H1 (cell line): ENCODE data around the gene SLC20A1. TPM values are rescaled to one million over a fixed set of nuclear protein-coding genes. Genes with fewer than 3 reads are reported as not detected.

Experiments
- CTCF ChIA-PET: fragments of 300-600 bp; sonication (Branson Sonifier 250); formaldehyde crosslinking; loops from one replicate; lab custom pipeline; 2021; ENCODE audit not compliant: partially characterized antibody; lab: Charles Lee
- POLR2A ChIA-PET: fragments of 300-600 bp; sonication (Branson Sonifier 250); formaldehyde crosslinking; loops from one replicate; lab custom pipeline; 2021; ENCODE audit warnings: inconsistent platforms; ENCODE audit not compliant: partially characterized antibody; lab: Charles Lee
- DNase-seq, 2 experiments: peaks; one replicate each; pipeline versions ENCODE4 v3.0.0 to v3.0.0-alpha.2; 2010 to 2022; ENCODE audit warnings: low spot score in 2 of 2, low read depth in 1 of 2, mixed read lengths in 1 of 2
- FAIRE-seq: peaks from 2 replicates; lab custom pipeline; 2011; peaks lifted over from hg19 to GRCh38; lab: Jason Lieb, UNC
- H2AFZ ChIP-seq: 2 replicates; pipeline ENCODE4 v1.8.1; 2012; ENCODE audit warnings: low read length, inconsistent platforms
- H2AK5ac ChIP-seq: 2 replicates; pipeline ENCODE4 v1.6.1; 2013; ENCODE audit warnings: low read depth, low read length
- H2BK120ac ChIP-seq: replicated peaks from 2 replicates; pipeline ENCODE3; 2013; ENCODE audit warnings: low read depth, low read length, inconsistent platforms
- H2BK12ac ChIP-seq: 2 replicates; pipeline ENCODE4 v1.6.1; 2013; ENCODE audit warnings: low read depth, low read length
- H2BK15ac ChIP-seq: 2 replicates; pipeline ENCODE4 v1.6.1; 2013; ENCODE audit warnings: low read length
- H2BK20ac ChIP-seq: 2 replicates; pipeline ENCODE4 v1.6.1; 2013; ENCODE audit warnings: low read length
- H2BK5ac ChIP-seq: 2 replicates; pipeline ENCODE4 v1.6.1; 2013; ENCODE audit warnings: low read depth, low read length
- H3K14ac ChIP-seq: 2 replicates; pipeline ENCODE4 v1.6.1; 2013; ENCODE audit warnings: inconsistent platforms; ENCODE audit not compliant: insufficient read length
- H3K18ac ChIP-seq: 2 replicates; pipeline ENCODE4 v1.6.1; 2013; ENCODE audit warnings: low read length; ENCODE audit errors: extremely low read depth
- H3K23ac ChIP-seq: 2 replicates; pipeline ENCODE4 v1.6.1; 2013; ENCODE audit warnings: inconsistent platforms; ENCODE audit not compliant: insufficient read length
- H3K23me2 ChIP-seq: 2 replicates; pipeline ENCODE4 v1.6.1; 2013; ENCODE audit warnings: low read depth, low read length
- H3K27ac ChIP-seq: 2 replicates; pipeline ENCODE4 v1.6.1; 2011; ENCODE audit warnings: low read depth, low read length, inconsistent platforms
- H3K27me3 ChIP-seq, 4 experiments: replicated peaks in 1 of 4; 1 replicate in 1 of 4; 2 replicates in 3 of 4; pipeline versions ENCODE4 v1.6.1 to v1.8.1; 2011 to 2013; ENCODE audit warnings: low read length in 3 of 4, mild to moderate bottlenecking in 3 of 4, inconsistent platforms in 2 of 4, mixed read lengths in 2 of 4, moderate library complexity in 1 of 4; ENCODE audit not compliant: control insufficient read depth in 3 of 4, insufficient read depth in 3 of 4; ENCODE audit errors: extremely low read depth in 1 of 4
- H3K36me3 ChIP-seq, 4 experiments: 2 replicates each; pipeline versions ENCODE4 v1.6.1 to v1.8.1; 2011 to 2013; ENCODE audit warnings: mild to moderate bottlenecking in 4 of 4, low read length in 3 of 4, moderate library complexity in 2 of 4, control low read depth in 1 of 4, inconsistent platforms in 1 of 4; ENCODE audit not compliant: insufficient read depth in 4 of 4, control insufficient read depth in 2 of 4
- H3K4ac ChIP-seq: replicated peaks from 2 replicates; pipeline ENCODE3; 2013; ENCODE audit warnings: low read length, low read depth, mixed read lengths, inconsistent platforms; ENCODE audit not compliant: insufficient read length
- H3K4me1 ChIP-seq, 4 experiments: replicated peaks in 1 of 4; 1 replicate in 1 of 4; 2 replicates in 3 of 4; pipeline versions ENCODE4 v1.6.1 to v1.8.1; 2011 to 2013; ENCODE audit warnings: low read length in 3 of 4, inconsistent platforms in 2 of 4, mixed read lengths in 1 of 4; ENCODE audit not compliant: insufficient read depth in 4 of 4, control insufficient read depth in 3 of 4
- H3K4me2 ChIP-seq, 2 experiments: 2 replicates each; pipeline versions ENCODE4 v1.6.1 to v1.8.1; 2011 to 2013; ENCODE audit warnings: low read depth in 2 of 2, low read length in 2 of 2, control low read depth in 1 of 2, inconsistent platforms in 1 of 2, mild to moderate bottlenecking in 1 of 2; ENCODE audit not compliant: insufficient read depth in 1 of 2
- H3K4me3 ChIP-seq, 4 experiments: fragments of 200-600, 300-600 bp in 1 of 4; sonication (generic), shearing (Covaris generic), sonication (Bioruptor Twin) in 1 of 4; 2 replicates each; pipeline versions ENCODE4 v1.5.1 to v1.8.1; 2011 to 2016; ENCODE audit warnings: low read length in 4 of 4, low read depth in 3 of 4, control low read depth in 2 of 4, inconsistent platforms in 2 of 4, mild to moderate bottlenecking in 2 of 4, mixed read lengths in 1 of 4, moderate library complexity in 1 of 4; ENCODE audit not compliant: insufficient read depth in 2 of 4; ENCODE audit errors: extremely low read depth in 1 of 4
- H3K56ac ChIP-seq: replicated peaks from 2 replicates; pipeline ENCODE3; 2013; ENCODE audit warnings: low read depth, mild to moderate bottlenecking, mixed read lengths, low read length, inconsistent platforms; ENCODE audit not compliant: insufficient read length
- H3K79me1 ChIP-seq: 2 replicates; pipeline ENCODE4 v1.6.1; 2013; ENCODE audit warnings: low read depth, low read length, control low read depth
- H3K79me2 ChIP-seq, 2 experiments: 2 replicates each; pipeline versions ENCODE4 v1.6.1 to v1.8.1; 2012 to 2013; ENCODE audit warnings: low read length in 2 of 2, mild to moderate bottlenecking in 2 of 2, inconsistent platforms in 1 of 2; ENCODE audit not compliant: insufficient read depth in 2 of 2, control insufficient read depth in 1 of 2
- H3K9ac ChIP-seq, 4 experiments: replicated peaks in 1 of 4; 1 replicate in 1 of 4; 2 replicates in 3 of 4; pipeline versions ENCODE4 v1.6.1 to v1.8.1; 2011 to 2013; ENCODE audit warnings: low read depth in 3 of 4, low read length in 3 of 4, control low read depth in 2 of 4, mild to moderate bottlenecking in 2 of 4, moderate library complexity in 2 of 4, inconsistent platforms in 1 of 4; ENCODE audit errors: extremely low read depth in 1 of 4
- H3K9me3 ChIP-seq, 2 experiments: 2 replicates each; pipeline versions ENCODE4 v1.6.1 to v1.8.1; 2012 to 2013; ENCODE audit warnings: mild to moderate bottlenecking in 2 of 2, moderate library complexity in 2 of 2, control low read depth in 1 of 2, inconsistent platforms in 1 of 2, low read depth in 1 of 2, low read length in 1 of 2, mixed read lengths in 1 of 2; ENCODE audit not compliant: insufficient read depth in 2 of 2
- H4K20me1 ChIP-seq, 2 experiments: replicated peaks in 1 of 2; 2 replicates each; pipeline versions ENCODE3 to v1.8.1; 2011 to 2013; ENCODE audit warnings: inconsistent platforms in 2 of 2, low read length in 2 of 2, mild to moderate bottlenecking in 1 of 2; ENCODE audit not compliant: insufficient read depth in 2 of 2, control insufficient read depth in 1 of 2
- H4K5ac ChIP-seq: 2 replicates; pipeline ENCODE4 v1.6.1; 2013; ENCODE audit warnings: low read length, low read depth, mixed read lengths, inconsistent platforms; ENCODE audit not compliant: insufficient read length
- H4K8ac ChIP-seq: 2 replicates; pipeline ENCODE4 v1.8.0; 2013; ENCODE audit warnings: mild to moderate bottlenecking, moderate library complexity, low read length, inconsistent platforms; ENCODE audit not compliant: insufficient read depth; ENCODE audit errors: extremely low read depth
- H4K91ac ChIP-seq: replicated peaks from 2 replicates; pipeline ENCODE3; 2013; ENCODE audit warnings: low read length, mixed read lengths, inconsistent platforms; ENCODE audit not compliant: insufficient read length
- ASH2L ChIP-seq: fragments of 200-600, 300-600 bp; sonication (generic); IDR thresholded peaks from one replicate; pipeline ENCODE4 v1.7.1; 2017; ENCODE audit warnings: low read length
- BACH1 ChIP-seq: IDR thresholded peaks from 2 replicates; pipeline ENCODE4 v1.6.1; 2012; ENCODE audit warnings: low read length, improper control_type of control experiment
- CBX5 ChIP-seq: fragments of 300-800, 300-1000 bp; sonication (generic); IDR thresholded peaks from 2 replicates; pipeline ENCODE4 v1.7.1; 2016; ENCODE audit warnings: antibody characterized with exemption, low read length, low read depth
- EGR1 ChIP-seq: IDR thresholded peaks from 2 replicates; pipeline ENCODE4 v1.6.1; 2011; ENCODE audit warnings: low read depth, low read length, borderline replicate concordance
- MAFK ChIP-seq: IDR thresholded peaks from 2 replicates; pipeline ENCODE4 v1.6.1; 2012; ENCODE audit warnings: low read depth, mild to moderate bottlenecking, improper control_type of control experiment, low read length
- POLR2AphosphoS5 ChIP-seq: IDR thresholded peaks from 2 replicates; pipeline ENCODE4 v1.6.1; 2011; ENCODE audit warnings: low read depth, low read length
- POU5F1 ChIP-seq: IDR thresholded peaks from 2 replicates; pipeline ENCODE4 v1.6.1; 2011; ENCODE audit warnings: low read depth, mild to moderate bottlenecking, low read length, moderate library complexity
- RAD21 ChIP-seq, 2 experiments: IDR thresholded peaks in 1 of 2; conservative IDR thresholded peaks in 1 of 2; 2 replicates each; pipeline ENCODE4 v1.6.1; 2011; ENCODE audit warnings: low read depth in 2 of 2, low read length in 2 of 2, improper control_type of control experiment in 1 of 2, inconsistent platforms in 1 of 2, mild to moderate bottlenecking in 1 of 2, moderate library complexity in 1 of 2
- RFX5 ChIP-seq: IDR thresholded peaks from 2 replicates; pipeline ENCODE4 v1.6.1; 2011; ENCODE audit warnings: low read depth, low read length, improper control_type of control experiment, borderline replicate concordance
- TAF1 ChIP-seq: IDR thresholded peaks from 2 replicates; pipeline ENCODE4 v1.6.1; 2011; ENCODE audit warnings: mild to moderate bottlenecking, low read depth, low read length
- WGBS, 2 experiments: shearing (Covaris generic) in 1 of 2; methylation state at CpG; one replicate each; pipeline versions ENCODE4 v1.1.6 to v1.1.7; 2013 to 2015; ENCODE audit warnings: low lambda C conversion rate in 2 of 2, mixed read lengths in 2 of 2, inconsistent platforms in 1 of 2, low coverage in 1 of 2, missing lambda C conversion rate in 1 of 2; ENCODE audit not compliant: insufficient replicate concordance in 2 of 2, insufficient coverage in 1 of 2, insufficient read length in 1 of 2; ENCODE audit errors: extremely low coverage in 1 of 2, missing lambda C conversion rate in 1 of 2; 5-methylcytosine and 5-hydroxymethylcytosine counted together
- polyA plus RNA-seq, 7 experiments: library from polyadenylated mRNA; depleted of rRNA in 3 of 7; stranded (reverse) in 5 of 7; unstranded in 2 of 7; fragments of >200 nt in 5 of 7; fragments of 200-250 nt in 2 of 7; gene quantifications; 1 replicate in 5 of 7; 2 replicates in 1 of 7; 4 replicates in 1 of 7; pipeline versions ENCODE4 v1.2.1 to v1.2.3, GENCODE V29; 2011 to 2013; ENCODE audit warnings: missing spikeins in 2 of 7, mixed read lengths in 2 of 7
- total RNA-seq: library from RNA; stranded (reverse); fragmentation: NEBNext Ultra II Directional; extraction: Animal tissue kit (Norgen Biotek cat#: 25700); gene quantifications from 2 replicates; pipeline ENCODE4 v1.2.1, GENCODE V29; 2021
- TF ChIP-seq, protein P1 (sequence below), 3 experiments: IDR thresholded peaks; 1 replicate in 2 of 3; 2 replicates in 1 of 3; pipeline versions ENCODE4 v1.5.1 to v1.6.1; 2011; ENCODE audit warnings: low read length in 3 of 3, mild to moderate bottlenecking in 3 of 3, inconsistent platforms in 2 of 3, low read depth in 1 of 3, moderate library complexity in 1 of 3; ENCODE audit not compliant: insufficient read depth in 1 of 3; ENCODE audit errors: control extremely low read depth in 1 of 3
- TF ChIP-seq, protein P2 (sequence below): IDR thresholded peaks from 2 replicates; pipeline ENCODE4 v1.6.1; 2012; ENCODE audit warnings: inconsistent platforms

SLC20A1 gene
- total and polyA plus RNA-seq, 2 of the 8 experiments (the other 6 are each of a cell fraction or from before 2014, with no cell fraction given) = 42.6 to 105 TPM

DNA sequence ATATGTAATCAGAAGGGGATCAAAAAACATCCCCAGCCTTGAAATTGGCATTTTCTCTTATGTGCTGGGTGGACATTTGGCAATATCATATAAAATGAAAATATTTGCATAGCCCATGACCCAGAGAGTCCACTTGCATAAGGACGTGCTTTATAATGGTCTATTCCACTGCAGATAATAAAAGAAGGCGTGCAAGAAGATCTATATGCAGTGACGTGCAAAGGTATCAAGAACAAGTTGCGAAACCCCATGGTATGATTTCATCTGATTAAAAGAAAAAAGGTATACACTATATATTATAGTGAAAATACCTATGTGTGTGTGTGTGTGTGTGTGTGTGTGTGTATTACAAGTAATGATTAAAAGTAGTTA is 8.5 kb upstream of the SLC20A1 start:
- Histone ChIP-seq H3K4me3 (no peak overlapping the region), H3K9ac (no peak overlapping the region), H2AFZ (no peak overlapping the region), H2BK5ac (no peak overlapping the region), H3K4me1 (0 out of 7 replicates have a peak, but pooled peaks cover 0 to 2% (median 0%) of the 10 kb centered on the region in 4 experiments), H2BK120ac (no peak overlapping the region), H3K27ac (no peak overlapping the region), H3K23me2 (no peaks in the 10 kb centered on the region; the same call in 1 of the 2 replicates), H3K14ac (no peak overlapping the region), H3K56ac (no peak overlapping the region), H3K4ac (no peak overlapping the region), H2BK12ac (no peak overlapping the region), H4K20me1 (no peaks in the 10 kb centered on the region), H3K79me1 (no peaks in the 10 kb centered on the region; the same call in 1 of the 2 replicates), H3K23ac (no peak overlapping the region), H4K5ac (no peak overlapping the region), H2BK15ac (no peak overlapping the region), H3K79me2 (no peaks in the 10 kb centered on the region), H3K27me3 (no peaks in the 10 kb centered on the region), H3K4me2 (no peak overlapping the region), H3K36me3 (no peaks in the 10 kb centered on the region), H3K9me3 (no peaks in the 10 kb centered on the region), H3K18ac (no peak overlapping the region), H4K8ac (no peak overlapping the region), H2BK20ac (no peak overlapping the region), H4K91ac (no peak overlapping the region), H2AK5ac (no peak overlapping the region)
- ChIA-PET CTCF (interaction anchor here (0.6 to 3.7 kb wide), 3 partner anchors 11 to 126 kb away, joined by 3 to 26 read pairs (median 4); no protein-coding TSS in a partner anchor), POLR2A (interaction anchor here (0.6 to 5.9 kb wide), 3 partner anchors 9 to 51 kb away, joined by 3 to 40 read pairs (median 4); partner anchors contain the start of gene SLC20A1)
- DNase-seq = no peak
- 88% methylated on average over 4 of the region's 4 CpGs; no CpG with 5 or more reads in 1 of the 2 experiments for WGBS, 2 experiments
- no peak for FAIRE-seq
- TF ChIP-seq BACH1 (no peak), CBX5 (no peak), RFX5 (no peak), ASH2L (no peak), POU5F1 (no peak), TAF1 (no peak), MAFK (no peak), RAD21 (IDR thresholded peaks at IDR 0.05 in 1 of 2, conservative IDR thresholded peaks at IDR 0.05 in 1 of 2; ENCODE audit: low read depth in 2 of 2, low read length in 2 of 2) (no peak), POLR2AphosphoS5 (no peak), EGR1 (no peak)
- TF ChIP-seq, protein P1, sequence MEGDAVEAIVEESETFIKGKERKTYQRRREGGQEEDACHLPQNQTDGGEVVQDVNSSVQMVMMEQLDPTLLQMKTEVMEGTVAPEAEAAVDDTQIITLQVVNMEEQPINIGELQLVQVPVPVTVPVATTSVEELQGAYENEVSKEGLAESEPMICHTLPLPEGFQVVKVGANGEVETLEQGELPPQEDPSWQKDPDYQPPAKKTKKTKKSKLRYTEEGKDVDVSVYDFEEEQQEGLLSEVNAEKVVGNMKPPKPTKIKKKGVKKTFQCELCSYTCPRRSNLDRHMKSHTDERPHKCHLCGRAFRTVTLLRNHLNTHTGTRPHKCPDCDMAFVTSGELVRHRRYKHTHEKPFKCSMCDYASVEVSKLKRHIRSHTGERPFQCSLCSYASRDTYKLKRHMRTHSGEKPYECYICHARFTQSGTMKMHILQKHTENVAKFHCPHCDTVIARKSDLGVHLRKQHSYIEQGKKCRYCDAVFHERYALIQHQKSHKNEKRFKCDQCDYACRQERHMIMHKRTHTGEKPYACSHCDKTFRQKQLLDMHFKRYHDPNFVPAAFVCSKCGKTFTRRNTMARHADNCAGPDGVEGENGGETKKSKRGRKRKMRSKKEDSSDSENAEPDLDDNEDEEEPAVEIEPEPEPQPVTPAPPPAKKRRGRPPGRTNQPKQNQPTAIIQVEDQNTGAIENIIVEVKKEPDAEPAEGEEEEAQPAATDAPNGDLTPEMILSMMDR (IDR thresholded peaks at IDR 0.05; ENCODE audit: control extremely low read depth in 1 of 3, insufficient read depth in 1 of 3, low read depth in 1 of 3, low read length in 3 of 3) = no peak
- TF ChIP-seq, protein P2, sequence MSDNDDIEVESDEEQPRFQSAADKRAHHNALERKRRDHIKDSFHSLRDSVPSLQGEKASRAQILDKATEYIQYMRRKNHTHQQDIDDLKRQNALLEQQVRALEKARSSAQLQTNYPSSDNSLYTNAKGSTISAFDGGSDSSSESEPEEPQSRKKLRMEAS = no peak
